DOHH2 (cell line): ENCODE results near the gene CENPN.

Experiments used
- H3F3A ChIP-seq: fragments of 200-600 bp; sonication (generic), shearing (Covaris generic); 2 replicates; pipeline ENCODE4 v1.6.0; 2016; ENCODE audit warnings: antibody characterized with exemption, mild to moderate bottlenecking; ENCODE audit not compliant: control insufficient read depth, insufficient read depth
- H3K27ac ChIP-seq: fragments of 200-600 bp; sonication (generic); 2 replicates; pipeline ENCODE4 v1.5.1; 2014; ENCODE audit warnings: low read depth, mild to moderate bottlenecking, low read length, moderate library complexity
- H3K27me3 ChIP-seq: fragments of 200-600 bp; sonication (generic); 2 replicates; pipeline ENCODE4 v1.6.1; 2014; ENCODE audit warnings: mild to moderate bottlenecking, low read length, mixed read lengths; ENCODE audit not compliant: control insufficient read depth
- H3K36me3 ChIP-seq: fragments of 200-600 bp; sonication (generic); 2 replicates; pipeline ENCODE4 v1.6.1; 2014; ENCODE audit warnings: mild to moderate bottlenecking, low read length, moderate library complexity, mixed read lengths; ENCODE audit not compliant: control insufficient read depth
- H3K4me1 ChIP-seq: fragments of 200-600 bp; sonication (generic); 2 replicates; pipeline ENCODE4 v1.6.1; 2014; ENCODE audit warnings: mild to moderate bottlenecking, low read length, mixed read lengths; ENCODE audit not compliant: control insufficient read depth
- H3K4me2 ChIP-seq: fragments of 200-600 bp; sonication (generic); 2 replicates; pipeline ENCODE4 v1.6.0; 2014; ENCODE audit warnings: mild to moderate bottlenecking, low read length, moderate library complexity
- H3K4me3 ChIP-seq: fragments of 200-600 bp; sonication (generic); 2 replicates; pipeline ENCODE4 v1.5.1; 2014; ENCODE audit warnings: mild to moderate bottlenecking, low read length, mixed read lengths
- H3K79me2 ChIP-seq: fragments of 200-600 bp; sonication (generic); 2 replicates; pipeline ENCODE4 v1.6.1; 2014; ENCODE audit warnings: mild to moderate bottlenecking, low read length, mixed read lengths; ENCODE audit not compliant: control insufficient read depth
- H3K9me2 ChIP-seq: fragments of 200-600 bp; sonication (generic); replicated peaks from 2 replicates; pipeline ENCODE4 v1.6.1; 2014; ENCODE audit warnings: mild to moderate bottlenecking, low read length, mixed read lengths; ENCODE audit not compliant: control insufficient read depth
- H3K9me3 ChIP-seq: fragments of 200-600 bp; sonication (generic); 2 replicates; pipeline ENCODE4 v1.6.1; 2014; ENCODE audit warnings: antibody characterized with exemption, low read length, mixed read lengths; ENCODE audit not compliant: control insufficient read depth, insufficient read depth
- H4K20me1 ChIP-seq: fragments of 200-600 bp; sonication (generic); 2 replicates; pipeline ENCODE4 v1.6.0; 2014; ENCODE audit warnings: low read depth, mild to moderate bottlenecking, antibody characterized with exemption, low read length, moderate library complexity; ENCODE audit not compliant: control insufficient read depth, insufficient read depth
- CTCF ChIP-seq: fragments of 200-600 bp; sonication (generic); IDR thresholded peaks from one replicate; pipeline ENCODE4 v1.5.1; 2014; ENCODE audit warnings: antibody characterized with exemption, mild to moderate bottlenecking, low read depth, low read length; ENCODE audit not compliant: poor library complexity, severe bottlenecking
- EZH2phosphoT487 ChIP-seq: fragments of 200-600 bp; sonication (generic); IDR thresholded peaks from 2 replicates; pipeline ENCODE4 v1.6.1; 2017; ENCODE audit warnings: borderline replicate concordance, mild to moderate bottlenecking, antibody characterized with exemption, low read length, moderate library complexity, mixed read lengths

Gene CENPN

DNA sequence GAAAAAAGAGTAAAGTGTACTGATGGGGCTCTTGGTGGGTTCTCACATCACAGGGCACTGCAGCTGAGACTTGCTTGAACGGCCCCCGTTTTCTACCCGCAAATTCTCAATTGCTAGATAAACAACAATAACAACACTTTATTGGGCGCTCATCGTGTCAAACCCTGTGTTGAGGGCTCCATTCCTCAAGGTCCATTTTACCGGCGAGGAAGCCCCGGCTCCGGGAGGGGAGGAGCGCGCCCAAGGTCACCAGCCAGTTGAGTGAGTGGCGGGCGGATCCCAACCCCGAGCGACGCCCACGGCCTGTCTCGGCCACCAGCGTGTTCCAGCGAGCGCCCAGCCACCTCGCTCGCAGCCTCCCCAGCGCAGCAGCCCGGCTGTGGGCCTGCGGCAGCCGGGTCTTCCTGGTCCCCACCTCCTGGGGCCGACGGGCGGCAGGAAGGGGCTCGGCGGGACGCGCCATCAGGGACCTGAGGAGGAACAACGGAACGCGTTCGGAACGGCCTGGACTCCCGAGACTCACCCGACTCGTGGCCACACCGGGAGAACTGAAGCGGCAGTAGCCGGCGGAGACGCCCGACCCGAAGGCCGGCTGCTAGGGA lies 702 bp upstream of the CENPN start:
- Histone ChIP-seq H3K9me2 (no peaks in the 10 kb centered on the region), H4K20me1 (peaks cover 34% of the 10 kb centered on the region), H3K79me2 (peaks cover 92% of the 10 kb centered on the region), H3K4me2 (peak overlapping the region; percentile 84), H3K9me3 (no peaks in the 10 kb centered on the region), H3K27ac (peak overlapping the region; percentile 86), H3K36me3 (peaks cover 46% of the 10 kb centered on the region), H3F3A (peaks cover 5% of the 10 kb centered on the region; the same call in 1 of the 2 replicates), H3K4me3 (peak overlapping the region; percentile 94), H3K27me3 (no peaks in the 10 kb centered on the region), H3K4me1 (peaks cover 39% of the 10 kb centered on the region)
- no peak for TF ChIP-seq EZH2phosphoT487
- TF ChIP-seq CTCF, result no peak

- H3K9me3 ChIP-seq, result no peaks in the 10 kb centered on the region
- H3K27me3 ChIP-seq, result no peaks in the 10 kb centered on the region
- TF ChIP-seq EZH2phosphoT487 (no peak), CTCF (no peak)
- H3K36me3 ChIP-seq, result peaks cover 57% of the 10 kb centered on the region
- peak overlapping the region; percentile 86 for H3K27ac ChIP-seq
- peak overlapping the region; percentile 84 for H3K4me2 ChIP-seq
- H3F3A ChIP-seq, result peaks cover 5% of the 10 kb centered on the region; the same call in 1 of the 2 replicates
- peaks cover 83% of the 10 kb centered on the region for H3K79me2 ChIP-seq
- H4K20me1 ChIP-seq, result peaks cover 28% of the 10 kb centered on the region
- H3K4me3 ChIP-seq, result peak overlapping the region; percentile 94
- H3K4me1 ChIP-seq, result peaks cover 32% of the 10 kb centered on the region
- H3K9me2 ChIP-seq, result no peaks in the 10 kb centered on the region
Observed at GRCh38 chr16:81008505-81008789, 1.4 kb downstream of the CENPN start.

GRCh38 chr16:81012974-81013373 lies 6.0 kb downstream of the CENPN start:
- H3K79me2 ChIP-seq, result peaks cover 46% of the 10 kb centered on the region
- no peak overlapping the region for H3K27ac ChIP-seq
- no peak overlapping the region for H3K4me2 ChIP-seq
- H3K4me3 ChIP-seq, result no peak overlapping the region
- H3F3A ChIP-seq, result no peaks in the 10 kb centered on the region
- no peak for TF ChIP-seq EZH2phosphoT487
- no peak for TF ChIP-seq CTCF
- H3K36me3 ChIP-seq, result peaks cover 88% of the 10 kb centered on the region
- H3K9me2 ChIP-seq, result no peaks in the 10 kb centered on the region
- no peaks in the 10 kb centered on the region for H3K9me3 ChIP-seq
- H3K4me1 ChIP-seq, result peaks cover 12% of the 10 kb centered on the region
- H3K27me3 ChIP-seq, result no peaks in the 10 kb centered on the region
- peaks cover 11% of the 10 kb centered on the region for H4K20me1 ChIP-seq
